ENCODE data around the gene NIPAL4. TPM values are rescaled to one million over a fixed set of nuclear protein-coding genes. Genes with fewer than 3 reads are reported as not detected.
"Not testable (repeated sequence)": the region's sequence is repeated elsewhere in the genome, so short reads cannot be mapped to it uniquely, and the experiment has no call there.

NIPAL4 gene
- total RNA-seq, 4 donors from 2014 or later, result 0.33 TPM; not detected in 3

GRCh38 chr5:157479166-157479565 lies 19.2 kb downstream of the NIPAL4 start:
- H3K27ac ChIP-seq, result no peak overlapping the region
- no peak for DNase-seq
- 85 to 96% methylated on average over 3 to 4 of the region's 4 CpGs for WGBS, 2 donors

GRCh38 chr5:157479612-157480510 lies 19.8 kb downstream of the NIPAL4 start:
- DNase-seq, result no peak
- intact Hi-C loops (cut with DNase I), result loop anchor here (2.0 to 10.0 kb wide), 4 partner anchors 49 to 265 kb away; partner anchors contain the start of gene LSM11
- Histone ChIP-seq H3K4me3 (replicated peaks in 1 of 3) (no peak overlapping the region), H3K4me1 (no peaks in the 10 kb centered on the region), H3K27me3 (no peaks in the 10 kb centered on the region), H3K36me3 (no peaks in the 10 kb centered on the region), H3K9me3 (no peaks in the 10 kb centered on the region), H3K27ac (no peak overlapping the region)
- 67 to 71% methylated on average over 15 of the region's 15 CpGs for WGBS, 2 donors
- no peak for TF ChIP-seq POLR2A (IDR thresholded peaks at IDR 0.05)

More at GRCh38 chr5:157479166-157479565, 19.2 kb downstream of the NIPAL4 start:
- Histone ChIP-seq H3K4me1 (peaks cover 3 to 4% of the 10 kb centered on the region in 2 donors), H3K36me3 (no peaks in the 10 kb centered on the region), H3K27me3 (no peaks in the 10 kb centered on the region), H3K9me3 (no peaks in the 10 kb centered on the region), H3K4me3 (replicated peaks in 1 of 3) (no peak overlapping the region)
- intact Hi-C loops (cut with DNase I), result loop anchor here (2.0 to 10.0 kb wide), 4 partner anchors 48 to 266 kb away; partner anchors contain the start of gene LSM11
- TF ChIP-seq CTCF (IDR thresholded peaks at IDR 0.05) (no peak), POLR2A (IDR thresholded peaks at IDR 0.05) (no peak)

GRCh38 chr5:157481265-157481664 lies 21.3 kb downstream of the NIPAL4 start:
- TF ChIP-seq POLR2A (IDR thresholded peaks at IDR 0.05) (no peak), CTCF (IDR thresholded peaks at IDR 0.05) (no peak)
- no peak overlapping the region for H3K27ac ChIP-seq
- WGBS, 2 donors, result 82 to 83% methylated on average over 2 to 4 of the region's 4 CpGs

GRCh38 chr5:157481666-157482065 lies 21.7 kb downstream of the NIPAL4 start:
- no peak overlapping the region for H3K27ac ChIP-seq
- no peaks in the 10 kb centered on the region for H3K36me3 ChIP-seq
- no peak for TF ChIP-seq CTCF (IDR thresholded peaks at IDR 0.05)
- no peak for TF ChIP-seq POLR2A (IDR thresholded peaks at IDR 0.05)
- no peaks in the 10 kb centered on the region for H3K27me3 ChIP-seq
- 98% methylated on average over 7 of the region's 7 CpGs for WGBS, 2 donors
- no peak overlapping the region for H3K4me3 ChIP-seq (replicated peaks in 1 of 3)
- H3K9me3 ChIP-seq, result no peaks in the 10 kb centered on the region
- intact Hi-C loops (cut with DNase I), result no loop called here
- no peak for DNase-seq
- no peaks in the 10 kb centered on the region for H3K4me1 ChIP-seq

More at GRCh38 chr5:157481265-157481664, 21.3 kb downstream of the NIPAL4 start:
- Histone ChIP-seq H3K4me3 (replicated peaks in 1 of 3) (no peak overlapping the region), H3K27me3 (no peaks in the 10 kb centered on the region), H3K4me1 (no peaks in the 10 kb centered on the region), H3K9me3 (no peaks in the 10 kb centered on the region), H3K36me3 (no peaks in the 10 kb centered on the region)
- DNase-seq, result no peak
- intact Hi-C loops (cut with DNase I), result no loop called here

GRCh38 chr5:157482702-157483101 lies 22.7 kb downstream of the NIPAL4 start:
- H3K27me3 ChIP-seq; H3K36me3 ChIP-seq; DNase-seq; H3K27ac ChIP-seq; H3K4me3 ChIP-seq (replicated peaks in 1 of 3); H3K9me3 ChIP-seq; intact Hi-C loops (cut with DNase I); H3K4me1 ChIP-seq: not testable (repeated sequence)
- 87 to 98% methylated on average over 2 of the region's 2 CpGs for WGBS, 2 donors

- no peaks in the 10 kb centered on the region for H3K9me3 ChIP-seq
- no peaks in the 10 kb centered on the region for H3K36me3 ChIP-seq
- no peaks in the 10 kb centered on the region for H3K4me1 ChIP-seq
- H3K27me3 ChIP-seq, result no peaks in the 10 kb centered on the region
- 87 to 88% methylated on average over 5 of the region's 5 CpGs for WGBS, 2 donors
- no peak for DNase-seq
- H3K4me3 ChIP-seq (replicated peaks in 1 of 3), result no peak overlapping the region
- TF ChIP-seq POLR2A (IDR thresholded peaks at IDR 0.05) (no peak), CTCF (IDR thresholded peaks at IDR 0.05) (no peak)
- H3K27ac ChIP-seq, result no peak overlapping the region
- intact Hi-C loops (cut with DNase I), result no loop called here
Measured at GRCh38 chr5:157484768-157485167, 24.8 kb downstream of the NIPAL4 start.
